HepG2 (cell line): ENCODE data around the gene CLIP2. TPM values are rescaled to one million over a fixed set of nuclear protein-coding genes. Genes with fewer than 3 reads are reported as not detected.
A peak's percentile ranks its signal among the peaks of the same experiment; 100 is the strongest.
"Not testable (repeated sequence)": the region's sequence is repeated elsewhere in the genome, so short reads cannot be mapped to it uniquely, and the experiment has no call there.

ENCODE experiments used
- ATAC-seq: fragments of 200-7000 bp; cut with Tn5 transposase; 3 replicates; pipeline ENCODE4 v1.9.1; 2020; ENCODE audit warnings: mild to moderate bottlenecking, moderate library complexity
- BruUV-seq: library from RNA; stranded (reverse); fragments of 400-500 nt; replicated peaks from 2 replicates; lab custom pipeline; 2021; lab: Mats Ljungman, UMichigan
- CTCF ChIA-PET: fragments of 300-600 bp; formaldehyde crosslinking; extraction: SDS; loops from one replicate; lab custom pipeline; 2021; ENCODE audit warnings: low total read pairs, inconsistent platforms, low intra/inter-chr PET ratio; lab: Yijun Ruan, JAX
- POLR2A ChIA-PET: fragments of 350-600 bp; sonication (Branson Sonifier 250); formaldehyde crosslinking; loops from one replicate; lab custom pipeline; 2020; ENCODE audit warnings: antibody characterized with exemption, inconsistent platforms; lab: Yijun Ruan, JAX
- DNase-seq: peaks from one replicate; pipeline ENCODE4 v3.0.0-alpha.2; 2015; ENCODE audit warnings: low spot score
- FAIRE-seq: peaks from 3 replicates; lab custom pipeline; 2011; peaks lifted over from hg19 to GRCh38; lab: Jason Lieb, UNC
- H2AFZ ChIP-seq: one replicate; pipeline ENCODE4 v1.6.1; 2011; ENCODE audit warnings: low read length, inconsistent platforms
- H3K27ac ChIP-seq: fragments of 300-600 bp; 3 replicates; pipeline ENCODE4 v1.8.0; 2011; ENCODE audit warnings: mixed run types, mild to moderate bottlenecking, mixed read lengths, low read length, inconsistent platforms; ENCODE audit not compliant: insufficient read depth; ENCODE audit errors: extremely low read length
- H3K27me3 ChIP-seq, 2 experiments: fragments of 200-600 bp in 1 of 2; 2 replicates in 1 of 2; 3 replicates in 1 of 2; pipeline versions ENCODE4 v1.6.0 to v1.8.0; 2011; ENCODE audit warnings: low read length in 2 of 2, mild to moderate bottlenecking in 2 of 2, moderate library complexity in 2 of 2, inconsistent platforms in 1 of 2; ENCODE audit not compliant: insufficient read depth in 2 of 2, control insufficient read depth in 1 of 2
- H3K36me3 ChIP-seq, 2 experiments: fragments of 200-600 bp in 1 of 2; replicated peaks in 1 of 2; 2 replicates in 1 of 2; 3 replicates in 1 of 2; pipeline versions ENCODE4 v1.5.1 to v1.8.0; 2011; ENCODE audit warnings: low read length in 2 of 2, inconsistent platforms in 1 of 2; ENCODE audit not compliant: insufficient read depth in 2 of 2, control insufficient read depth in 1 of 2
- H3K4me1 ChIP-seq: 2 replicates; pipeline ENCODE4 v1.5.1; 2012; ENCODE audit warnings: low read length, inconsistent platforms; ENCODE audit not compliant: insufficient read depth
- H3K4me2 ChIP-seq: 2 replicates; pipeline ENCODE4 v1.6.0; 2011; ENCODE audit warnings: low read depth, low read length, inconsistent platforms
- H3K4me3 ChIP-seq, 3 experiments: fragments of 200-600 bp in 1 of 3; sonication (generic), shearing (Covaris generic) in 1 of 3; replicated peaks in 1 of 3; 2 replicates each; pipeline ENCODE4 v1.5.1; 2011 to 2016; ENCODE audit warnings: low read length in 3 of 3, inconsistent platforms in 2 of 3, low read depth in 2 of 3, mild to moderate bottlenecking in 2 of 3, control low read depth in 1 of 3, mixed read lengths in 1 of 3; ENCODE audit not compliant: insufficient read depth in 1 of 3
- H3K79me2 ChIP-seq: one replicate; pipeline ENCODE4 v1.6.1; 2011; ENCODE audit warnings: low read length, inconsistent platforms; ENCODE audit not compliant: insufficient read depth
- H3K9ac ChIP-seq: 2 replicates; pipeline ENCODE4 v1.6.0; 2011; ENCODE audit warnings: mild to moderate bottlenecking, low read depth, low read length, inconsistent platforms; ENCODE audit not compliant: insufficient read depth
- H3K9me3 ChIP-seq: 2 replicates; pipeline ENCODE4 v1.5.1; 2012; ENCODE audit warnings: mild to moderate bottlenecking, low read length
- H4K20me1 ChIP-seq: 2 replicates; pipeline ENCODE4 v1.6.0; 2011; ENCODE audit warnings: inconsistent platforms, mild to moderate bottlenecking, low read length, moderate library complexity; ENCODE audit not compliant: insufficient read depth
- FOSL2 ChIP-seq: sonication (generic); formaldehyde crosslinking; IDR thresholded peaks from 2 replicates; pipeline ENCODE4 v1.4.0; 2020; ENCODE audit warnings: missing genetic modification reagents
- MTA3 ChIP-seq: sonication (generic); formaldehyde crosslinking; IDR thresholded peaks from 2 replicates; pipeline ENCODE4 v1.4.0; 2020; ENCODE audit warnings: missing genetic modification reagents
- ZNF121 ChIP-seq: sonication (generic); formaldehyde crosslinking; IDR thresholded peaks from 2 replicates; pipeline ENCODE4 v1.5.0; 2020; ENCODE audit warnings: mild to moderate bottlenecking, missing genetic modification reagents
- ZNF24 ChIP-seq: fragments of 450-650 bp; IDR thresholded peaks from 2 replicates; pipeline ENCODE4 v1.6.1; 2017; ENCODE audit warnings: antibody characterized with exemption, mild to moderate bottlenecking
- WGBS: methylation state at CpG from one replicate; pipeline ENCODE4 v1.1.6; 2017; ENCODE audit warnings: low lambda C conversion rate; 5-methylcytosine and 5-hydroxymethylcytosine counted together
- in situ Hi-C: cut with HindIII; loops from 2 replicates; pipeline ENCODE4 v1.10.0; 2017; ENCODE audit warnings: low pct_unique_long_range_greater_than_20kb; ENCODE audit not compliant: extremely low pct_ligation_motif_present
- intact Hi-C: fragments of 100-400 bp; cut with micrococcal nuclease; formaldehyde crosslinking; loops from one replicate; pipeline ENCODE4 v1.10.0; 2022; ENCODE audit not compliant: unreplicated experiment
- polyA plus RNA-seq, 8 experiments: library from polyadenylated mRNA; depleted of rRNA in 3 of 8; stranded (reverse) in 7 of 8; unstranded in 1 of 8; fragments of >200 nt; fragmentation: Illumina TruSeq in 4 of 8; extraction: Trizol in 4 of 8; gene quantifications; 2 replicates each; pipeline versions ENCODE4 v1.2.1 to v1.2.3, GENCODE V29; 2011 to 2016; ENCODE audit warnings: low read depth in 4 of 8, missing spikeins in 1 of 8, mixed read lengths in 1 of 8; ENCODE audit not compliant: insufficient read depth in 1 of 8
- total RNA-seq, 5 experiments: library from RNA; depleted of rRNA; stranded (reverse); fragments of >200 nt; fragmentation: Illumina TruSeq; extraction: Trizol; gene quantifications; 2 replicates each; pipeline ENCODE4 v1.2.3, GENCODE V29; 2016; ENCODE audit warnings: low read depth in 1 of 5
- TF ChIP-seq, protein P1 (sequence below): sonication (generic); formaldehyde crosslinking; IDR thresholded peaks from 2 replicates; pipeline ENCODE4 v1.4.0; 2020; ENCODE audit warnings: mild to moderate bottlenecking, missing genetic modification reagents

Gene CLIP2
- total and polyA plus RNA-seq, 2 of the 13 experiments (the other 11 are each of a cell fraction or from before 2014, with no cell fraction given) = 6.5 to 17.4 TPM

DNA sequence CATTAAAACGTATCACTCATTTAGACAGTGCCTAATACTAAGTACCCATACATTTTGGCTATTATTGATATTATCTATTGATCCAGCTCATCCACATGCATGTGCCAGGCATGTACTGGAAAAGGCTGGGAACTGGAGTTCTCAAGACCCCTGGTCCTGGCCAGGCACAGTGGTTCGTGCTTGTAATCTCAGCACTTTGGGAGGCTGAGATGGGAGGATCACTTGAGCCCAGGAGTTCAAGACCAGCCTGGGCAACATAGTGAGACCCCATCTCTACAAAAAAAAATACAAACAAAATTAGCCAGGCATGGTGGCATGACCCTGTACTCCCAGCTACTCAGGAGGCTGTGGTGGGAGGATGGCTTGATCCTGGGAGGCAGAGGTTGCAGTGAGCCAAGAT lies 50.4 kb downstream of the CLIP2 start:
- CTCF ChIA-PET, H3K4me2 ChIP-seq, DNase-seq, H3K4me1 ChIP-seq, BruUV-seq, H3K4me3 ChIP-seq, FAIRE-seq, ATAC-seq, intact Hi-C loops, H4K20me1 ChIP-seq, H3K9ac ChIP-seq, H2AFZ ChIP-seq: not testable (repeated sequence)
- WGBS = 89% methylated on average over 2 of the region's 2 CpGs
- peak; percentile 59; the same call in 1 of the 2 replicates for TF ChIP-seq ZNF121
- TF ChIP-seq, all 625 proteins: peak for 1; not testable (repeated sequence) for 624
- in situ Hi-C loops, H3K79me2 ChIP-seq, H3K27me3 ChIP-seq, POLR2A ChIA-PET, H3K9me3 ChIP-seq, H3K27ac ChIP-seq: not testable (repeated sequence)
- H3K36me3 ChIP-seq = peaks cover 8 to 24% of the 10 kb centered on the region in 2 experiments; a peak in 3 of 5 replicates

DNA sequence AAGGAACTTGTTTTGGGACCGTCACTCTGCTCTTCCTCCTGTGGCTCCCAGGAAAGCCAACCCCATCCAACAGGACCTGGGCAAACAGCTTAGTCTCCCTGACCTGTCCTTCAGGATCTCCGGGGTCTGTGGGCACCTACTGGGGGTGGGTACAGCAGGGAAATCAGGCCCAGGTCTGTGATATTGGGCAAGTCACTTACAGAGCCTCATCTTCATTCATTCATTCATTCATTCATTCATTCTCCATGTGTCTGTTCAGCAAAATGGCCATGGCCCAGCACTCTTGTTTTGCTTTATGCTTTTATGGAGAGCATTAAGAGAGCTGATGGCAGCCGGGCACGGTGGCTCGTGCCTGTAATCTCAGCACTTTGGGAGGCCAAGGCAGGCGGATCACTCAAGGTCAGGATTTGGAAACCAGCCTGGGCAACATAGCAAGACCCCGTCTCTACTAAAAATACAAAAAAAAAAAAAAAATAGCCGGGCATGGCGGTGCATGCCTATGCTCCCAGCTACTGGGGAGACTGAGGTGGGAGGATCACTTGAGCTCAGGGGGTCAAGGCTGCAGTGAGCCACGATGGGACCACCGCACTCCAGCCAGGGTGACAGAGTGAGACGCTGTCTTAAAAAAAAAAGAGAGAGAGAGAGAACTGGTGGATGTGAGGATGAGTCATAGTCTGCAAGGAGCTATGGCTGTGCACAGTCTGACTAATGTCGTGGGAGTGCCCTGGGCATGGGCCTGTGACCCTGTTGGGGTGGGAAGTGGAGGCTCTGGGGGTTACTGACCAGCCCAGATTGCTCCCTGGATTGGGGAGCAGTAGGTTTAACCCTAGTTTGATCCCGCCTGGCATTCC lies 54.3 kb downstream of the CLIP2 start:
- ATAC-seq = no peak
- in situ Hi-C loops = no loop called here
- CTCF ChIA-PET = no interaction called here
- TF ChIP-seq, protein P1, sequence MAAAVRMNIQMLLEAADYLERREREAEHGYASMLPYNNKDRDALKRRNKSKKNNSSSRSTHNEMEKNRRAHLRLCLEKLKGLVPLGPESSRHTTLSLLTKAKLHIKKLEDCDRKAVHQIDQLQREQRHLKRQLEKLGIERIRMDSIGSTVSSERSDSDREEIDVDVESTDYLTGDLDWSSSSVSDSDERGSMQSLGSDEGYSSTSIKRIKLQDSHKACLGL (CRISPR knock-in tag) = no peak
- TF ChIP-seq ZNF121 (peak; percentile 20; the same call in 1 of the 2 replicates), FOSL2 (CRISPR knock-in tag) (0 out of 2 replicates have a peak, but pooled peaks have one; percentile 10), ZNF24 (peak; percentile 60; the same call in 1 of the 2 replicates), MTA3 (CRISPR knock-in tag) (no peak)
- TF ChIP-seq, all 625 proteins: peak for 3
- no peak overlapping the region for H3K4me3 ChIP-seq
- H3K79me2 ChIP-seq = no peaks in the 10 kb centered on the region
- intact Hi-C loops = no loop called here
- no peak overlapping the region for H3K4me2 ChIP-seq
- peaks cover 13 to 32% of the 10 kb centered on the region in 2 experiments; a peak in 3 of 5 replicates for H3K36me3 ChIP-seq
- BruUV-seq = no TSS peak
- H3K27ac ChIP-seq = no peak overlapping the region
- H4K20me1 ChIP-seq = no peaks in the 10 kb centered on the region
- 92% methylated on average over 14 of the region's 14 CpGs for WGBS
- no peaks in the 10 kb centered on the region for H3K9me3 ChIP-seq
- no peaks in the 10 kb centered on the region for H3K27me3 ChIP-seq
- FAIRE-seq (no peak), DNase-seq (no peak)
- no peaks in the 10 kb centered on the region for H3K4me1 ChIP-seq
- POLR2A ChIA-PET = no interaction called here
- no peak overlapping the region for H2AFZ ChIP-seq
- no peak overlapping the region for H3K9ac ChIP-seq
